Upper lobe of left lung (tissue), 6 donors: ENCODE data around the gene SLC10A1. TPM values are rescaled to one million over a fixed set of nuclear protein-coding genes. Genes with fewer than 3 reads are reported as not detected.

Experiments used
- ATAC-seq, 2 donors: fragments of 200-7000 bp; cut with Tn5 transposase; one replicate each; pipeline ENCODE4 v1.9.1; 2022; ENCODE audit warnings: mild to moderate bottlenecking in 2 of 2, moderate library complexity in 2 of 2; ENCODE audit not compliant: low FRiP score in 2 of 2
- DNase-seq, 2 donors: peaks; one replicate each; pipeline ENCODE4 v3.0.0-alpha.2; 2019 to 2020
- H3K27ac ChIP-seq, 4 donors: fragments of 200-600 bp; sonication (generic); one replicate each; pipeline ENCODE4 v1.5.1; 2016 to 2019
- H3K27me3 ChIP-seq, 4 donors: fragments of 200-600 bp; sonication (generic); one replicate each; pipeline ENCODE4 v1.5.1; 2017 to 2019
- H3K36me3 ChIP-seq, 4 donors: fragments of 200-600 bp; sonication (generic); one replicate each; pipeline ENCODE4 v1.5.1; 2016 to 2019
- H3K4me1 ChIP-seq, 4 donors: fragments of 200-600 bp; sonication (generic); one replicate each; pipeline ENCODE4 v1.5.1; 2018 to 2019
- H3K4me3 ChIP-seq, 4 donors: fragments of 200-600 bp; sonication (generic); one replicate each; pipeline ENCODE4 v1.5.1; 2017 to 2019; ENCODE audit warnings: mild to moderate bottlenecking in 2 of 4, moderate library complexity in 1 of 4
- H3K9me3 ChIP-seq, 4 donors: fragments of 200-600 bp; sonication (generic); one replicate each; pipeline ENCODE4 v1.5.1; 2018 to 2019
- CTCF ChIP-seq, 6 experiments: fragments of 450-650 bp in 4 of 6; fragments of 200-600 bp in 2 of 6; sonication (generic) in 2 of 6; IDR thresholded peaks; one replicate each; pipeline ENCODE4 v1.5.1; 2016 to 2019; ENCODE audit warnings: antibody characterized with exemption in 6 of 6
- EP300 ChIP-seq, 4 donors: sonication (generic); formaldehyde crosslinking; IDR thresholded peaks; one replicate each; pipeline ENCODE4 v1.5.1; 2017; ENCODE audit warnings: antibody characterized with exemption in 4 of 4, control low read depth in 2 of 4
- POLR2A ChIP-seq, 4 donors: fragments of 450-650 bp; IDR thresholded peaks; one replicate each; pipeline ENCODE4 v1.5.1; 2016 to 2017; ENCODE audit warnings: antibody characterized with exemption in 4 of 4, mild to moderate bottlenecking in 2 of 4
- POLR2AphosphoS5 ChIP-seq, 2 donors: sonication (generic); formaldehyde crosslinking; IDR thresholded peaks; one replicate each; pipeline ENCODE4 v1.5.1; 2017; ENCODE audit warnings: antibody characterized with exemption in 2 of 2
- WGBS, 2 donors: methylation state at CpG; one replicate each; pipeline ENCODE4 v1.1.5; 2017 to 2018; 5-methylcytosine and 5-hydroxymethylcytosine counted together
- total RNA-seq, 6 donors: library from RNA; depleted of rRNA in 4 of 6; stranded (reverse); fragments of >200 nt in 4 of 6; gene quantifications; one replicate each; pipeline versions ENCODE4 v1.1.0 to v1.2.1, GENCODE V29; 2016 to 2021
- donor health status: DM: no; HTN: no; CAD: no; lungs with moderate emphysema.
- donor health status: DM: no; HTN: yes; CAD: no; lungs with severe emphysema.

SLC10A1 gene
- total RNA-seq, 6 donors from 2014 or later: not detected

- TF ChIP-seq POLR2A (IDR thresholded peaks at IDR 0.05) (no peak), POLR2AphosphoS5 (IDR thresholded peaks at IDR 0.05) (no peak), EP300 (IDR thresholded peaks at IDR 0.05) (no peak), CTCF (IDR thresholded peaks at IDR 0.05) (no peak)
- DNase-seq (no peak), ATAC-seq (no peak)
- Histone ChIP-seq H3K9me3 (no peaks in the 10 kb centered on the region), H3K36me3 (no peaks in the 10 kb centered on the region), H3K4me3 (no peak overlapping the region), H3K27me3 (no peaks in the 10 kb centered on the region), H3K27ac (no peak overlapping the region), H3K4me1 (no peaks in the 10 kb centered on the region)
- WGBS, 2 donors: 79 to 85% methylated on average over 1 of the region's 1 CpG
Measured at GRCh38 chr14:69807192-69807591, 10.2 kb upstream of the SLC10A1 start.

GRCh38 chr14:69804902-69805301 is 7.9 kb upstream of the SLC10A1 start:
- ATAC-seq (no peak), DNase-seq (no peak)
- 88 to 95% methylated on average over 2 of the region's 2 CpGs for WGBS, 2 donors
- H3K27ac ChIP-seq: no peak overlapping the region
- H3K4me1 ChIP-seq: no peaks in the 10 kb centered on the region
- H3K4me3 ChIP-seq: no peak overlapping the region
- no peak for TF ChIP-seq POLR2A (IDR thresholded peaks at IDR 0.05)
- no peak for TF ChIP-seq POLR2AphosphoS5 (IDR thresholded peaks at IDR 0.05)
- TF ChIP-seq EP300 (IDR thresholded peaks at IDR 0.05): no peak
- TF ChIP-seq CTCF (IDR thresholded peaks at IDR 0.05): no peak
- no peaks in the 10 kb centered on the region for H3K36me3 ChIP-seq
- H3K9me3 ChIP-seq: no peaks in the 10 kb centered on the region
- no peaks in the 10 kb centered on the region for H3K27me3 ChIP-seq

- Histone ChIP-seq H3K27me3 (no peaks in the 10 kb centered on the region), H3K27ac (no peak overlapping the region), H3K36me3 (no peaks in the 10 kb centered on the region), H3K9me3 (no peaks in the 10 kb centered on the region), H3K4me3 (no peak overlapping the region), H3K4me1 (no peaks in the 10 kb centered on the region)
- TF ChIP-seq POLR2A (IDR thresholded peaks at IDR 0.05): no peak
- TF ChIP-seq CTCF (IDR thresholded peaks at IDR 0.05): peak in 1 of 6 experiments; percentile 19
- no peak for ATAC-seq
- no peak for DNase-seq
Measured at GRCh38 chr14:69803753-69804152, 6.7 kb upstream of the SLC10A1 start.

GRCh38 chr14:69798339-69798735 is 1.3 kb upstream of the SLC10A1 start:
- Histone ChIP-seq H3K4me1 (peaks cover 0 to 15% (median 4%) of the 10 kb centered on the region in 4 donors), H3K9me3 (no peaks in the 10 kb centered on the region), H3K4me3 (no peak overlapping the region), H3K36me3 (no peaks in the 10 kb centered on the region), H3K27ac (no peak overlapping the region), H3K27me3 (no peaks in the 10 kb centered on the region)
- WGBS, 2 donors: 91% methylated on average over 4 of the region's 4 CpGs
- ATAC-seq (no peak), DNase-seq (peak in 1 of 2 donors; percentile 34)
- TF ChIP-seq POLR2A (IDR thresholded peaks at IDR 0.05): no peak
- TF ChIP-seq EP300 (IDR thresholded peaks at IDR 0.05): no peak
- TF ChIP-seq CTCF (IDR thresholded peaks at IDR 0.05): no peak
- TF ChIP-seq POLR2AphosphoS5 (IDR thresholded peaks at IDR 0.05): no peak

GRCh38 chr14:69797573-69798338 is 715 bp upstream of the SLC10A1 start:
- TF ChIP-seq CTCF (IDR thresholded peaks at IDR 0.05) (no peak), POLR2AphosphoS5 (IDR thresholded peaks at IDR 0.05) (no peak), POLR2A (IDR thresholded peaks at IDR 0.05) (no peak), EP300 (IDR thresholded peaks at IDR 0.05) (no peak)
- Histone ChIP-seq H3K9me3 (no peaks in the 10 kb centered on the region), H3K4me3 (no peak overlapping the region), H3K4me1 (peaks cover 0 to 15% (median 4%) of the 10 kb centered on the region in 4 donors), H3K27ac (peak overlapping the region in 1 of 4 donors; percentile 12), H3K36me3 (no peaks in the 10 kb centered on the region), H3K27me3 (no peaks in the 10 kb centered on the region)
- 63 to 66% methylated on average over 5 of the region's 5 CpGs for WGBS, 2 donors
- DNase-seq (peak in 1 of 2 donors; percentile 35), ATAC-seq (peak in 1 of 2 donors; percentile 27)
